Measurements from ENCODE around the gene CES1.
"Not testable (repeated sequence)": the region's sequence is repeated elsewhere in the genome, so short reads cannot be mapped to it uniquely, and the experiment has no call there.

The CES1 gene

DNA sequence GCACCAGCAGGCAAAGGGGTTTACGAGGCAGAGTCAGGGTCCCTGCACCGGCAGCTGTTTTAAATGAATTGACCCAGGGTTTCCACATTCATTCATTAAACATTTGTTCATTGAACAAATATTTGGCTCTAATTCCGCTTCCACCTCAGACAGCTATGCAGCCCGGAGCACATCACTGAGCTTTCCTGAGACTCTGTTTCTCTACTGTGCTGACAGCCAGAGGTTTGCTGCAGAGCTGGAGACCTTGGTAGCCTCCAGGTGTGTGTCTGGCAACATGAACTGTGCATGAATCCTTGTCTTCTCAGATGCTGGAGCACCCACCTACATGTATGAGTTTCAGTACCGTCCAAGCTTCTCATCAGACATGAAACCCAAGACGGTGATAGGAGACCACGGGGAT, 42.7 kb downstream of the CES1 start:
- not testable (repeated sequence) for DNase-seq (ENCODE audit: low read depth)

DNA sequence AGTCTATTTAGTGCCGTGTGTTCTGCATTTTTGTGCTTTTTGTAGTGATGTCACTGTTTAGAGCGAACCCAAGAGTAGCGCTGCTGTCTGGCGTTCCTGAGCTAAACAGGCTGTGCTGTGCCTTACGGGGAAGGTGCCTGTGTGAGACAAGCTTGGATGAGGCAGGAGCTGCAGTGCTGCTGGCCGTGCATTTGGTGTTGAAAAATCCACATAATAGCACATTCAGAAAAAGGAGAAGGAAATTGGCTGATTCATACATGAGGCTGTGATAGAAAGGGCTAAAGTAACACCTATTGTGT, 50.2 kb downstream of the CES1 start:
- DNase-seq (ENCODE audit: low read depth), result not testable (repeated sequence)

DNA sequence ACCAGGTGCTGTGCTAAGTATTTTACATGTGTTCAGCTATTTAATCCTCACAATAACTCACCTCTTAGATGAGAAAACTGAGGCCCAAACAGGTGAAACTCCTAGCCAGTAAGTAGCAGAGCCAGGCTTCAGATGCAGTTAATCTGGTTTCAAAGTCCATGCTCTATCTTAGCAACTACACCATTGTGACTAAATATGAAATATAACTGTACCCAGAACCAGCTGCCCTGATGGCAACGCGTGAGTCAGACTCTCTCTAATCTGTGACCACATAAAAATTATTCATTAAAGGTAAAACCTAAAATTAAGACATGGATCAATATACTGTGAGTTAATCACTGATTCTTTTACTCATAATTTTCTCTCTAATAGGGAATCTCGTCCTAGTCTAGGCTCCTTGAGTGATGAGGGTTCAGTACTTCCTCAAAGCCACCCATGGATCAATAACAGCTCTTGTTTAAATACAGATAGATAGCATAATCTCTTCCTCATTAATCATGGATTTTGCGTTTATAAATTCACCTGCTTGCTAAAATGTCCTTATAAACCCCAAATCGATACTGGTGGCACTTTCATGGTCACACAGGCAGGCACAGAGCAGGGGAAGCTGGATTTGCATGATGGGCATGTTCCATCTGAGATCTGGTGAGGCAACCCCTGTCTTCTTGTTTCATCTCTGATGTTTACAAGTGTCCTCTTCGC, 50.7 kb downstream of the CES1 start:
- not testable (repeated sequence) for DNase-seq (ENCODE audit: low read depth)

DNA sequence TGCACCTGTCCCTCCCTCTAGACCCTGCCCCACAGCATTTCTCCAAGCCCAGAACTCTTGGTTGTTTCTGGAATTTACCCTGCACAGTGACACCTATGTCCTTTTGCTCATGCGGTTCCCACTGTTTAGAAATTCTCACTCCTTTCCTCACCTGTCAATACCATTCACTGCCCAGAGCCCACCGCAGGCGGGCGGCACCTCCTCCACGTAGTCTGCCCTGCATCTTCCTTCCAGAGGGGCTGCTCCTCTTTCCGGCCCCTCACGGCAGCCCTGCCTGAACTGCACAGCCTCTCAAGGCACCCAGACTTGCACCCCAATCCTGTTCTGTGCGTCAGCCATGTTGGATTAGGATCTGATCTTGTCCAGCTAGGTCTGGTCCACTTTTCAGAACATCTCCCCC, 51.4 kb downstream of the CES1 start:
- not testable (repeated sequence) for DNase-seq (ENCODE audit: low read depth)

DNA sequence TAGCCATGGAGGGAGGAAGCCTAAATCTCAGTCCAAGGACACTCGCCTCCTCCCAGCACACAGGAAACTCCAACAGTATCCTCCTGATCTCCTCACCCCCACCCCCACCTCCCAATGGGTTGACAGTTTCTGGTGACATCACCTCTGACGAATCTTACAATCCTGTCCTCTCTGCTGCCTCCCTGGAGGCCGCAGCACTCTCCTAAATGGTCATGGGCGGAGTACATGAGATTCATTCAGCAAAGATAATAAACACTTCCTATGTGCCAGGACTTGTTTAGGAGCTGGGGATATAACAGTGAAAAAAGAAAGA, 52.8 kb downstream of the CES1 start:
- not testable (repeated sequence) for DNase-seq (ENCODE audit: low read depth)

DNA sequence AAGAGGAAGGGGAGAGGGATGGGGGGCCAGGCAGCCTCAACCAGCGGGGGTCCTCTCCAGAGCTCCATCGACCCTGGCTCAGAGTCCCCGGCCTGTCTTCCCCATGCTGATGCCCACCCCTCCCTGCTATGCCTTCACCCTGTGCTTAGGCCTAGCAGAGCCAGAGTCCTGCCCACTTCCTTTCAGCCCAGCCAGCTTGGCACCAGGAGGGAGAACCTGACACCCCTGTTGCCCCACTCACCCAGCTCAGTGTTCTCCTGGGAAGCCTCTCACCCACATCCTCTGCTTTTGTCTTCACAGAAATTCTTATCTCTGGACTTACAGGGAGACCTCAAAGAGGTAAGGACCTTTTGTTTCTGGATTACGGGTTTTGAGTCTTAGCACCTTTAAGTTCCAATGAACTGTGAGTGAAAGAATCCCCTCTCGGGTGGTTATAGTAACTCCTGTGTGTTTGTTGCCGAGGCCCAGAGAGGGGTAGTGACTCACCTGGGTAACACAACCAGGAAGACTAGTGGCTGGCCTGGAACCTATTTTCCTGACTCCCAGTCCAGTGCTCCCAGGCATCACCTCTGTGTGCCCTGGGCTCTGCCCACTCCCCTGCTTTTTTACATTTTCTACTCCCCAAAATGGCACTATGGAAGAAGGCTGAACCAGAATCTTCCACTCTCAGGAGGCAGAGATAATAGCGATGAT, 53.3 kb downstream of the CES1 start:
- DNase-seq (ENCODE audit: low read depth), result no peak

DNA sequence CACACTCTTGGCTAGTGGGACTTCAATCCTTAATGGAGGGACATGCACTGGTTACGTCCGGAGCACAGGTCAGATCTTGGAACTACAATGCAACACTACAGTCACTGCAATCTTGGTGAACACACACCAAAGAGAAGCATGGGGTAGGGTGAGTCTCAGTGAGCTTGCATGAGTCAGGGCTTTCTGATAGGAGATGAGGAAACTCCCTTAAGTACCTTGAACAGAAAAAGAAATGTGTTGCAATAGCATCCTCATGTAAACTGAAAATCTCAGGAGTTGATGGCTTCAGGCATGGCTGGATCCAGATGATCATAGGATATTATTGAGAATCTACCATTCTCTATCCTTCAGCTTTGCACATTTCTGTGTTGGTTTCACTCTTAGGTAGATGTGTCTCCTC, 54.1 kb downstream of the CES1 start:
- no peak for DNase-seq (ENCODE audit: low read depth)

DNA sequence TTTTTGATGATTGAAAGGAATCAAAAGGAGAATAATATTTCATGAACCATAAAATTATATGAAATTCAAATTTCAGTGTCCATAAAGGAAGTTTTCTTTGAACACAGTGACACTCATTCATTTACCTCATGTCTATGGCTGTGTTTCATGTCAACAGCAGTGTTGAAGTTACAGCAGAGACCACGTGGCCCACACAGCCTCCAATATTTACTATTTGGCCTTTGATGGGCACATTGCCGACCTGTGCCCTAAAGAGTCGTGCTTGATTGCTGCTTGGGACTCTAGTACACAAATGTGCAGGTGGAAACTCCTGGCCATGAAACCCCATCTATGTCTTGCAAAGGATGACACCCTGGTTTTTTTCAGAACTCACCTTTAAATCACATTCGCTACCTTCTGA, 57.0 kb downstream of the CES1 start:
- no peak for DNase-seq (ENCODE audit: low read depth)

DNA sequence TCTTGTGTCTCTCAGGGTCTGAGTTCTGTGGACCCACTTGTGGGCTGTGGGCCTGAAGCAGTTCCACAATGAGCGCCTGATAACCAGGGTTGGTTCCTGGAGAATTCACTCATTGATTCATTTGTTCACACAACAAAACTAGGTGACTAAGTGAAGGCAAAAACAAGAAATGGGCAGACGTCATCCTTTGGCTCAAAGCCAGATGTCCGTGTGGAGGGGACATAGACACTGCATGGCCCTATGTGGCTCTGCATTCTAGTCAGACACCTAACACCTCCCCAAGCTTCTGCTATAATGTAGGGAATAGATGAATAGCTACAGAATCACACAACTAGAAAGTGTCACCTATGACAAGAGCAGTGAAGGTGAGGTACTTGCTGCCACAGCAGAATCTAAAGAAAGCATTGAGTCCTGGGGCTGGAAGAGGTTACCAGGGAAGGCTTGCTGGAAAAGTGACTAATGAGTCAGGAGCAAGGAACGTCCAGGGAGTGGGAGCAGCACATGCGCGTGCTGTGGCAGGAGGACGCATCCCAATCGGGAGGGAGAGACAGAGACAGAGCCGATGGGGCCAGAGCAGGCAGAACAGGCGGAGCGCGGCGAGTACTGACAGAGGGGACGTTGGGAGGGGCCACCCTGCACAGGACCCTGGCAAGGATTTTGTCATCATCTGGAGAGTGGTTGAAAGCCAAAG, 58.9 kb downstream of the CES1 start:
- DNase-seq (ENCODE audit: low read depth), result no peak

DNA sequence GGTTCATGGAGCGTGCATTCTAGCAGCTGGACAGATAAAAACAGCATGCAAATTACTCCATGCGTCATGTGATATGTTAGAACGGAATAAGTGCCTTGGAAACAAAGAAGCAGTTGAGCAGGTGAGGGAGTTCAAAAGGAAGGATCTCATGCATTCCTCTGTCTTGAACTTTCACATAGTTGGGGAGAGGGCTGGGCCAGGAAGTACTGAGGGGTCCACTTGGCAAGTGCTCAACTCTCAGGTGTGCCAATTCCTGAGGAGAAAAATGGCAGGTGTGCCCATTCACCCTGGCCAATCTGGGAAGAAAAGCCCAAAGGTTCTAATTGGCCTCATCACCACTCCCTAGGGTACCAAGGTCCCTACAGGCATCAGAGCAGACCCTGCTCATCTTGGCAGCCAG, 67.7 kb downstream of the CES1 start:
- DNase-seq (ENCODE audit: low read depth), result no peak

DNA sequence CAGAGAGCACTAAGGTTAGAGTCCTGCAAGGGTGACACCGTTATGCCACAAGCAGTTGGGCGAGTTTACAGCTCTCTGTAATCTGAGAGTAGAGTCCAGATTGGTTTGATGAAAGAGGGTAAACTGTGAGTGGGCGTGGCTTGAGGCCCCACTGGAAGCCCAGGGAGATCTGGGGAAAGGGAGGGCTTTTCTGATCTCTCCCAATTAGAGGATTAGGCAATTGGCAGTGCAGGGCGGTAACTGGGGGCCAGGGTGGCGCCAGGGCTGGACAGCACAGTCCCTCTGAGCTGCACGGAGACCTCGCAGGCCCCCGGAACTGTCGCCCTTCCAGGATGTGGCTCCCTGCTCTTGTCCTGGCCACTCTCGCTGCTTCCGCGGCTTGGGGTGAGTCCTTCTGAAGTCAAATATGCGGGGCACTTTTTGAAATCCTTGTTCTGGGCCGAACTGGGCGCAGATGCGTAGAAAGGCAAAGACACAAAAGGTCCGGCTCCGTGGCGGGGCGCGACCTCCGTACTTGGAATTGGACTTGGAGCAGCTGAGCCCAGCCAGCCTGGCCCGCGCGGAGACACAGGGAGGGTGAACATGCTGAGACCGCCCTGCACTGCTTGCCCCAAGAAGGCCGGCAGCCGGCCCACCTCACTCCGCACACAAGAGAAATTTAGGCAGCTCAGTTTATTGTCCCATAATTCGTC, 72.4 kb downstream of the CES1 start:
- no peak for DNase-seq (ENCODE audit: low read depth)

DNA sequence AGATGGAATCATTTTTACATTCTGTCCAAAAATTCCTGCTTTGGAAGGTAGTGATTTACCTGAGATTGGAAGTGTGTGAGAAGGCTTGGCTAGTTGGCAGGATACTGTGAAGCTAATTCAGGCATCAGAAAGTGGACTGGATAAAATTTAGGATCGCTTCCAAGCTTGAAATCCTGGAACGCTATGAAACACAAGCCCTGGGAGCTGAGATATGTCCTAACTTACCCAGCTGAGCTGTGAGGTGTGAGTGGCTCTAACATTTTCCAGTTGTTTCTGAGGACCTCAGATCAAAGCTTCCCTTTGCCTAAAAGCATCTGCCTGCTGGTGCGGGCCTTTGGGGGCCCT, 73.0 kb downstream of the CES1 start:
- not testable (repeated sequence) for DNase-seq (ENCODE audit: low read depth)

DNA sequence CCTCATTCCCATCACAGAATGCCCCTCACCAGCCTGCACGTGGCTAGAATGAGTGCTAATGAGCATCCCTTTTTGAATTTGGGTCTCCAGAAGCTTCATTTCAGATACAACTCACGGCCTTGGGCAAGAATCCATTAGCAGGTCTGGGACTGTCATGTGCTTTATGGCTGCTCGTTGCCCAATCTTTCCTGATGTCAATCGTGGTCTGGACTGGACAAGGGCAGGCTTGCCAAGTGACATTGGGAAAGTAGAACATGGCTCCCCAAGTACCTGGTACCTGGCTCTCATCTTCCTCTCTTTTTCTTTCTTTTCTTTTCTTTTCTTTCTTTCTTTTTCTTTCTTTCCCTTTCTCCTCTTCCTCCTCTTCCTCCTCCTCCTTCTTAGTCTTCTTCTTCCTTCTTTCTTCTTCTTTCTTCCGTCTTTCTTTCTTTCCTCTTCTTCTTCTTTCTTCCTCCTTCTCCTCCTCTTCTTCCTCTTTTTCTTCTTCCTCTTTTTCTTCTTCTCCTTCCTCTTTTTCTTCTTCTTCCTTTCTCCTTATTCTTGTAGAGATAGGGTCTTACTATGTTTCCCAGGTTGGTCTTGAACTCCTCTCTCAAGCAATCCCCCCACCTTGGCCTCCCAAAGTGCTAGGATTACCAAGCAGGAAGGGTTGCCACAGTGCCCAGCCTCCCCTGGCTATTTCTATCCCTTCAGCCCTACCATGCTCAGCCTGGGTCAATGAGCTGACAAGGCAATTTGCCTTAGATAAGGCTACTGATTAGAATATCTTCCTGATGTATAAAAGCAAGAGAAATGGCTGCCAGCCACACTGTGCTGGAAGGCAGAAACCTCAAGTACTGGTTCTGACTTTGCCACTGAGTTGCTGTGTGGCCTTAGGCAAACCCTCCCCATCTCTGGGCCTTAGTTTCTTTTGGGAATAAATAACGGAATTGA, 75.0 kb downstream of the CES1 start:
- DNase-seq (ENCODE audit: low read depth), result not testable (repeated sequence)

DNA sequence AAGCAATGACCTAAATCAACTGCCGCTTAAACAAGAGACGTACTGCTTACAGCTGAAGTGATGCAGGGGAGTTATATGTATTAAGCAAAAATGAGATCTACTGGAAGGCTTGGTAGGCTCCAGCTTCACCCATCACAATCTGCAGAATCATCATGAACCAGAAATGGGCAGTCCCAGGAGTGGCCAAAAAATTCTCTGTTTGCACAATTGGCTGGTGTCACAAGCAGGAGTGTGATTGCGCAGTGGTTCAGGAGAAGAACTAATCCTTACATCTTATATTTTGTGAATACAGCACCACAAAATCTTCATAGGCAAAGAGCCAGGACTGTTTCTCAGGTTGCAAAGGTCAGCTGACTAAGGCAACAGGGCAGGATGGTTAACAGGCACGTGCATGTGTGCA, 75.9 kb downstream of the CES1 start:
- DNase-seq (ENCODE audit: low read depth), result no peak

DNA sequence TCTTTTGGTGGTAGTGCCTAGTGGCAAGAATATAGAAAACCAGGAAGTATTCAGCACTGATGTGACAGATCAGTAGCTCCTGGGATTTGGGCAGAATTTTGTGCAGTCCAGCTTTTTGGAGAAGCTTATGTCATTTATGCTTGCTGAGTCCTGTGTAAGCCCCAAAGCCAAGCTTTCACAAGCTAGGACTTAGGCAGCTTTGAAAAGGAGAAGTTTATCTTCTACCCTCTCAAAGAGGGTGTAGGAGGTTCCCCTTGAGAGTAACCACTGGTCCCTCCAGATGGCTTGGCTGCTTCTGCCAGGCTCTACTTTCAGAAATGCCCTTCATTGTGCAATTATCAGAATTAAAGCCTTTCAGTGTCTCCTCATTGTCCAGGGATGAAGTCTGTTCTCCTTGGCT, 78.8 kb downstream of the CES1 start:
- DNase-seq (ENCODE audit: low read depth), result no peak

DNA sequence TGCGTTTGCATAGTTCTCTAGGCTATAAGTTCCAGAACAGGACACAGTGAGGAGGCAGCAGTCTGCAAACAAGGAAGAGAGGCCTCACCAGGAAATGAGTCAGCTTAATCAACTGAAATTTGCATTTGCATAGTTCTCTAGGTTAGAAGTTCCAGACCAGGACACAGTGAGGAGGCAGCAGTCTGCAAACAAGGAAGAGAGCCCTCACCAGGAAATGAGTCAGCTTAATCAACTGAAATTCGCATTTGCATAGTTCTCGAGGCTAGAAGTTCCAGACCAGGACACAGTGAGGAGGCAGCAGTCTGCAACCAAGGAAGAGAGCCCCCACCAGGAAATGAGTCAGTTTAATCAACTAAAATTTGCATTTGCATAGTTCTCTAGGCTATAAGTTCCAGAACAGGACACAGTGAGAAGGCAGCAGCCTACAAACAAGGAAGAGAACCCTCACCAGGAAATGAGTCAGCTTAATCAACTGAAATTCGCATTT, 79.7 kb downstream of the CES1 start:
- DNase-seq (ENCODE audit: low read depth), result not testable (repeated sequence)

All from stimulated activated CD8-positive, alpha-beta memory T cell treated with anti-CD3 and anti-CD28 coated beads, Interleukin-12 subunit alpha, Interleukin-12 subunit beta, amount 100 ng/mL, for 1 hour (primary cell).